Measurements from ENCODE around the gene MON2.
"Not testable (repeated sequence)": the region's sequence is repeated elsewhere in the genome, so short reads cannot be mapped to it uniquely, and the experiment has no call there.

DNA sequence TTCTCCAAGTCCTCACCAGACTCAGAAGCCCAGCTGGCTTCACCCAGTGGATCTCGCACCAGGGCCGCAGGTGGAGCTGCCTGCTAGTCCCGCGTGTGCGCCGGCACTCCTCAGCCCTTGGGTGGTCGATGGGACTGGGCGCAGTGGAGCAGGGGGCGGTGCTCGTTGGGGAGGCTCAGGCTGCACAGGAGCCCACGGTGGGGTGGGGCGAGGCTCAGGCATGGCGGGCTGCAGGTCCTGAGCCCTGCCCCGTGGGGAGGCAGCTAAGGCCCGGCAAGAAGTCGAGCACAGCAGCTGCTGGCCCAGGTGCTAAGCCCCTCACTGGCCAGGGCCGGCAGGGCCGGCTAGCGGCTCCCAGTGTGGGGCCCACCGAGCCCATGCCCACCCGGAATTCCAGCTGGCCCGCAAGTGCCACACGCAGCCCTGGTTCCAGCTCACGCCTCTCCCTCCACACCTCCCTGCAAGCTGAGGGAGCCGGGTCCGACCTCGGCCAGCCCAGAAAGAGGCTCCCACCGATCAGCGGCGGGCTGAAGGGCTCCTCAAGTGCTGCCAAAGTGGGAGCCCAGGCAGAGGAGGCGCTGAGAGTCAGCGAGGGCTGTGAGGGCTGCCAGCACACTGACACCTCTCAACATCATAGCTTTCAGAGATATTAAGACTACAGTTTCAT is 5.3 kb upstream of the MON2 start:
- not testable (repeated sequence) for TF ChIP-seq RFX5, TBL1XR1 (IDR thresholded peaks at IDR 0.05; ENCODE audit: low read depth, low read length)
- TF ChIP-seq, protein P1, sequence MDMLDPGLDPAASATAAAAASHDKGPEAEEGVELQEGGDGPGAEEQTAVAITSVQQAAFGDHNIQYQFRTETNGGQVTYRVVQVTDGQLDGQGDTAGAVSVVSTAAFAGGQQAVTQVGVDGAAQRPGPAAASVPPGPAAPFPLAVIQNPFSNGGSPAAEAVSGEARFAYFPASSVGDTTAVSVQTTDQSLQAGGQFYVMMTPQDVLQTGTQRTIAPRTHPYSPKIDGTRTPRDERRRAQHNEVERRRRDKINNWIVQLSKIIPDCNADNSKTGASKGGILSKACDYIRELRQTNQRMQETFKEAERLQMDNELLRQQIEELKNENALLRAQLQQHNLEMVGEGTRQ (IDR thresholded peaks at IDR 0.05; ENCODE audit: borderline replicate concordance, low read depth, low read length) = not testable (repeated sequence)
